HepG2 (cell line): ENCODE measurements around the gene PKP1. TPM values are rescaled to one million over a fixed set of nuclear protein-coding genes. Genes with fewer than 3 reads are reported as not detected.

Experiments
- ATAC-seq: fragments of 200-7000 bp; cut with Tn5 transposase; 3 replicates; pipeline ENCODE4 v1.9.1; 2020; ENCODE audit warnings: mild to moderate bottlenecking, moderate library complexity
- BruUV-seq: library from RNA; stranded (reverse); fragments of 400-500 nt; replicated peaks from 2 replicates; lab custom pipeline; 2021; lab: Mats Ljungman, UMichigan
- CTCF ChIA-PET: fragments of 300-600 bp; formaldehyde crosslinking; extraction: SDS; loops from one replicate; lab custom pipeline; 2021; ENCODE audit warnings: low total read pairs, inconsistent platforms, low intra/inter-chr PET ratio; lab: Yijun Ruan, JAX
- POLR2A ChIA-PET: fragments of 350-600 bp; sonication (Branson Sonifier 250); formaldehyde crosslinking; loops from one replicate; lab custom pipeline; 2020; ENCODE audit warnings: antibody characterized with exemption, inconsistent platforms; lab: Yijun Ruan, JAX
- DNase-seq: peaks from one replicate; pipeline ENCODE4 v3.0.0-alpha.2; 2015; ENCODE audit warnings: low spot score
- FAIRE-seq: peaks from 3 replicates; lab custom pipeline; 2011; peaks lifted over from hg19 to GRCh38; lab: Jason Lieb, UNC
- H2AFZ ChIP-seq: one replicate; pipeline ENCODE4 v1.6.1; 2011; ENCODE audit warnings: low read length, inconsistent platforms
- H3K27ac ChIP-seq: fragments of 300-600 bp; 3 replicates; pipeline ENCODE4 v1.8.0; 2011; ENCODE audit warnings: mixed run types, mild to moderate bottlenecking, mixed read lengths, low read length, inconsistent platforms; ENCODE audit not compliant: insufficient read depth; ENCODE audit errors: extremely low read length
- H3K27me3 ChIP-seq, 2 experiments: fragments of 200-600 bp in 1 of 2; 2 replicates in 1 of 2; 3 replicates in 1 of 2; pipeline versions ENCODE4 v1.6.0 to v1.8.0; 2011; ENCODE audit warnings: low read length in 2 of 2, mild to moderate bottlenecking in 2 of 2, moderate library complexity in 2 of 2, inconsistent platforms in 1 of 2; ENCODE audit not compliant: insufficient read depth in 2 of 2, control insufficient read depth in 1 of 2
- H3K36me3 ChIP-seq, 2 experiments: fragments of 200-600 bp in 1 of 2; replicated peaks in 1 of 2; 2 replicates in 1 of 2; 3 replicates in 1 of 2; pipeline versions ENCODE4 v1.5.1 to v1.8.0; 2011; ENCODE audit warnings: low read length in 2 of 2, inconsistent platforms in 1 of 2; ENCODE audit not compliant: insufficient read depth in 2 of 2, control insufficient read depth in 1 of 2
- H3K4me1 ChIP-seq: 2 replicates; pipeline ENCODE4 v1.5.1; 2012; ENCODE audit warnings: low read length, inconsistent platforms; ENCODE audit not compliant: insufficient read depth
- H3K4me2 ChIP-seq: 2 replicates; pipeline ENCODE4 v1.6.0; 2011; ENCODE audit warnings: low read depth, low read length, inconsistent platforms
- H3K4me3 ChIP-seq, 3 experiments: fragments of 200-600 bp in 1 of 3; sonication (generic), shearing (Covaris generic) in 1 of 3; replicated peaks in 1 of 3; 2 replicates each; pipeline ENCODE4 v1.5.1; 2011 to 2016; ENCODE audit warnings: low read length in 3 of 3, inconsistent platforms in 2 of 3, low read depth in 2 of 3, mild to moderate bottlenecking in 2 of 3, control low read depth in 1 of 3, mixed read lengths in 1 of 3; ENCODE audit not compliant: insufficient read depth in 1 of 3
- H3K79me2 ChIP-seq: one replicate; pipeline ENCODE4 v1.6.1; 2011; ENCODE audit warnings: low read length, inconsistent platforms; ENCODE audit not compliant: insufficient read depth
- H3K9ac ChIP-seq: 2 replicates; pipeline ENCODE4 v1.6.0; 2011; ENCODE audit warnings: mild to moderate bottlenecking, low read depth, low read length, inconsistent platforms; ENCODE audit not compliant: insufficient read depth
- H3K9me3 ChIP-seq: 2 replicates; pipeline ENCODE4 v1.5.1; 2012; ENCODE audit warnings: mild to moderate bottlenecking, low read length
- H4K20me1 ChIP-seq: 2 replicates; pipeline ENCODE4 v1.6.0; 2011; ENCODE audit warnings: inconsistent platforms, mild to moderate bottlenecking, low read length, moderate library complexity; ENCODE audit not compliant: insufficient read depth
- HNF4G ChIP-seq, 2 experiments: sonication (generic) in 1 of 2; formaldehyde crosslinking in 1 of 2; IDR thresholded peaks; 2 replicates each; pipeline versions ENCODE4 v1.4.0 to v1.6.1; 2011 to 2020; ENCODE audit warnings: borderline replicate concordance in 2 of 2, low read depth in 2 of 2, mild to moderate bottlenecking in 2 of 2, low read length in 1 of 2, missing genetic modification reagents in 1 of 2, moderate library complexity in 1 of 2
- PREB ChIP-seq: sonication (generic); formaldehyde crosslinking; IDR thresholded peaks from 2 replicates; pipeline ENCODE4 v1.4.0; 2020; ENCODE audit warnings: missing genetic modification reagents
- SP4 ChIP-seq: sonication (generic); formaldehyde crosslinking; IDR thresholded peaks from 2 replicates; pipeline ENCODE4 v1.8.1; 2023; ENCODE audit warnings: mild to moderate bottlenecking, missing genetic modification reagents
- ZBTB21 ChIP-seq: sonication (generic); formaldehyde crosslinking; IDR thresholded peaks from 2 replicates; pipeline ENCODE4 v1.4.0; 2020; ENCODE audit warnings: missing genetic modification reagents
- ZFP62 ChIP-seq: sonication (generic); formaldehyde crosslinking; IDR thresholded peaks from 2 replicates; pipeline ENCODE4 v1.4.0; 2020; ENCODE audit warnings: missing genetic modification reagents
- ZNF180 ChIP-seq: sonication (generic); formaldehyde crosslinking; IDR thresholded peaks from 2 replicates; pipeline ENCODE4 v1.4.0; 2020; ENCODE audit warnings: low read depth, missing genetic modification reagents, borderline replicate concordance
- ZNF232 ChIP-seq: sonication (generic); formaldehyde crosslinking; IDR thresholded peaks from 2 replicates; pipeline ENCODE4 v1.4.0; 2020; ENCODE audit warnings: missing genetic modification reagents, borderline replicate concordance
- ZNF292 ChIP-seq: sonication (generic); formaldehyde crosslinking; IDR thresholded peaks from 2 replicates; pipeline ENCODE4 v1.8.1; 2022; ENCODE audit warnings: mild to moderate bottlenecking, low read depth, missing genetic modification reagents, borderline replicate concordance
- ZNF33B ChIP-seq: sonication (generic); formaldehyde crosslinking; IDR thresholded peaks from 2 replicates; pipeline ENCODE4 v1.5.1; 2020; ENCODE audit warnings: mild to moderate bottlenecking, missing genetic modification reagents
- ZNF549 ChIP-seq: sonication (generic); formaldehyde crosslinking; IDR thresholded peaks from 2 replicates; pipeline ENCODE4 v1.5.0; 2020; ENCODE audit warnings: missing genetic modification reagents
- ZNF660 ChIP-seq: sonication (generic); formaldehyde crosslinking; IDR thresholded peaks from 2 replicates; pipeline ENCODE4 v1.5.1; 2020; ENCODE audit warnings: mild to moderate bottlenecking, low read depth, missing genetic modification reagents, borderline replicate concordance
- ZNF672 ChIP-seq: sonication (generic); formaldehyde crosslinking; IDR thresholded peaks from 2 replicates; pipeline ENCODE4 v1.8.1; 2022; ENCODE audit warnings: missing genetic modification reagents
- ZSCAN31 ChIP-seq: sonication (generic); formaldehyde crosslinking; IDR thresholded peaks from 2 replicates; pipeline ENCODE4 v1.5.0; 2020; ENCODE audit warnings: low read depth, mild to moderate bottlenecking, missing genetic modification reagents
- WGBS: methylation state at CpG from one replicate; pipeline ENCODE4 v1.1.6; 2017; ENCODE audit warnings: low lambda C conversion rate; 5-methylcytosine and 5-hydroxymethylcytosine counted together
- in situ Hi-C: cut with HindIII; loops from 2 replicates; pipeline ENCODE4 v1.10.0; 2017; ENCODE audit warnings: low pct_unique_long_range_greater_than_20kb; ENCODE audit not compliant: extremely low pct_ligation_motif_present
- intact Hi-C: fragments of 100-400 bp; cut with micrococcal nuclease; formaldehyde crosslinking; loops from one replicate; pipeline ENCODE4 v1.10.0; 2022; ENCODE audit not compliant: unreplicated experiment
- polyA plus RNA-seq, 8 experiments: library from polyadenylated mRNA; depleted of rRNA in 3 of 8; stranded (reverse) in 7 of 8; unstranded in 1 of 8; fragments of >200 nt; fragmentation: Illumina TruSeq in 4 of 8; extraction: Trizol in 4 of 8; gene quantifications; 2 replicates each; pipeline versions ENCODE4 v1.2.1 to v1.2.3, GENCODE V29; 2011 to 2016; ENCODE audit warnings: low read depth in 4 of 8, missing spikeins in 1 of 8, mixed read lengths in 1 of 8; ENCODE audit not compliant: insufficient read depth in 1 of 8
- total RNA-seq, 5 experiments: library from RNA; depleted of rRNA; stranded (reverse); fragments of >200 nt; fragmentation: Illumina TruSeq; extraction: Trizol; gene quantifications; 2 replicates each; pipeline ENCODE4 v1.2.3, GENCODE V29; 2016; ENCODE audit warnings: low read depth in 1 of 5

The PKP1 gene
- total and polyA plus RNA-seq, 2 of the 13 experiments (the other 11 are each of a cell fraction or from before 2014, with no cell fraction given): not detected

DNA sequence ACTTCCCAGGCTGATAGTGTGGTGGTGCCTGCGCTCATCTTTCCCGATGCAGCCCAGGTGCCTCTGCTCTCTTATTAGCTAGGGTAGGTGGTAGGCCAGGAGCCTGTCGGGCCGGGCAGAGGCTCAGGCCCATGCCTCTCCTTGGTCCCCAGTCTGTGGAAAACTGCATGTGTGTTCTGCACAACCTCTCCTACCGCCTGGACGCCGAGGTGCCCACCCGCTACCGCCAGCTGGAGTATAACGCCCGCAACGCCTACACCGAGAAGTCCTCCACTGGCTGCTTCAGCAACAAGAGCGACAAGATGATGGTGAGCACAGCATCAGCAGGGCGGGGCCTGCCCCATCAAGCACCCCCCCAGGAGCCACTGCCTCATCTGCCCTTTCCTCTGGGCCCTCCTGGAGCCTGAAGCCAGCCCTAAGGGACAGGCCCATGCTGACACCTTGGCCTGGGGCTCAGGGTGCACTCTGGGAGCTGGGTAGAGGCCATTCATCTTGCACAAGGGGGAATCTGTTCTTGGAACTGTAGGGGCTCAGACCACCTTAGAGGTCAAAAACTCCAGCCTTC, 38.6 kb downstream of the PKP1 start:
- no peak for TF ChIP-seq ZBTB21 (CRISPR knock-in tag)
- TF ChIP-seq ZNF180: no peak
- no peak for TF ChIP-seq ZNF292
- no peak for TF ChIP-seq PREB
- TF ChIP-seq ZNF660: no peak
- TF ChIP-seq ZFP62 (CRISPR knock-in tag): no peak
- TF ChIP-seq ZNF549 (CRISPR knock-in tag): no peak
- no peak for TF ChIP-seq ZSCAN31 (CRISPR knock-in tag)
- no peak for TF ChIP-seq ZNF232 (CRISPR knock-in tag)
- no peak for TF ChIP-seq HNF4G (IDR thresholded peaks at IDR 0.05; ENCODE audit: borderline replicate concordance, low read depth, low read length)
- TF ChIP-seq HNF4G (CRISPR knock-in tag; IDR thresholded peaks at IDR 0.05; ENCODE audit: borderline replicate concordance, low read depth): no peak
- no peak for TF ChIP-seq SP4 (CRISPR knock-in tag)
- no peak for TF ChIP-seq ZNF672 (CRISPR knock-in tag)
- TF ChIP-seq ZNF33B: no peak
- Histone ChIP-seq H3K9me3 (no peaks in the 10 kb centered on the region), H2AFZ (no peak overlapping the region), H3K4me1 (no peaks in the 10 kb centered on the region), H4K20me1 (no peaks in the 10 kb centered on the region), H3K4me2 (no peak overlapping the region), H3K36me3 (no peaks in the 10 kb centered on the region), H3K27me3 (peaks cover 4 to 15% of the 10 kb centered on the region in 2 experiments; a peak in 3 of 5 replicates), H3K4me3 (no peak overlapping the region), H3K79me2 (no peaks in the 10 kb centered on the region), H3K9ac (no peak overlapping the region), H3K27ac (no peak overlapping the region)
- DNase-seq (no peak), FAIRE-seq (no peak), ATAC-seq (no peak)
- intact Hi-C loops (no loop called here), in situ Hi-C loops (no loop called here)
- BruUV-seq: no TSS peak
- WGBS: 20% methylated on average over 6 of the region's 15 CpGs
- CTCF ChIA-PET: no interaction called here
- POLR2A ChIA-PET: no interaction called here
